GM21529 (cell line): Measurements from ENCODE around the gene PRDM2.

ENCODE experiments used
- ATAC-seq: cut with Tn5 transposase; IDR thresholded peaks from one replicate; pipeline ENCODE4 v1.9.1; 2021; ENCODE audit not compliant: unreplicated experiment

Gene PRDM2

DNA sequence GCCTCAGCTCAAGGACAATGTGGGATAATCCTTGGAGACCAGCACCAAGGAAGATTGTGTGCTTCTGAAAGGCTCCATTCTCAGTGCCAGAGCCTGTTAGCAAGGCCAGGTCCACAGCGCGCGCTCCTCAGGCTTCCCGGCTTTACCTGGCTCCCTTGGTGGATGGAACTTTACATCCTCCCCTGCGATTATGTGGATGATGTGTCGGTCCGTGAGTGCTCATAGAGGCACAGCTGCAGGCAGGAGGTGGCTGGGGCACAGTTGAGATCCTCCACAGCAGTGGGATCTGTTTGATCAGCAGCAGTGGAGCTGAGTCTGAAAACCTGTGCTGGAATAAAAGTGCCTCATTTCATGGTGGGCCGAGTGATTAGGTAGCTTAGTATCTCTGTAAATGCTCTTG lies 62.7 kb downstream of the PRDM2 start:
- no peak for ATAC-seq

DNA sequence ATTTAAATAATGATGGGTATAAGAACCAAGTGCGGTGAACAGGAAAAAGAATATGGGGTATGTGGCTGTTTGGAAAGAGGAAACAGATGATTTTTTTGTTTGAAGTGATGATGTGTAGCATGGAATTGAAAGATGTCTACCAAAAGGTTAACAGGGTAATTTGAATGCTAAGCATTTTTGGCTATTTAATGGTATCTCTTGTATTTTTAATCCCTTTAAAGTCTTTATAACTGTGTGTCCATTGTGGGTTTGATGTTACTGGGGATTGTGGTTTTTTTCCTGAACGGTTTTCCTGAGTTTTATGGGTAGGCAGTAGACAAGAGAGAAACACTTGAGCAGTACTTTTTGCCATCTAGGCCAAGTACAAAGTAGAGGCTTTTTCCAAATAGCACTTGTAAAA lies 63.2 kb downstream of the PRDM2 start:
- no peak for ATAC-seq

GRCh38 chr1:13763991-13764390 lies 64.0 kb downstream of the PRDM2 start:
- no peak for ATAC-seq

DNA sequence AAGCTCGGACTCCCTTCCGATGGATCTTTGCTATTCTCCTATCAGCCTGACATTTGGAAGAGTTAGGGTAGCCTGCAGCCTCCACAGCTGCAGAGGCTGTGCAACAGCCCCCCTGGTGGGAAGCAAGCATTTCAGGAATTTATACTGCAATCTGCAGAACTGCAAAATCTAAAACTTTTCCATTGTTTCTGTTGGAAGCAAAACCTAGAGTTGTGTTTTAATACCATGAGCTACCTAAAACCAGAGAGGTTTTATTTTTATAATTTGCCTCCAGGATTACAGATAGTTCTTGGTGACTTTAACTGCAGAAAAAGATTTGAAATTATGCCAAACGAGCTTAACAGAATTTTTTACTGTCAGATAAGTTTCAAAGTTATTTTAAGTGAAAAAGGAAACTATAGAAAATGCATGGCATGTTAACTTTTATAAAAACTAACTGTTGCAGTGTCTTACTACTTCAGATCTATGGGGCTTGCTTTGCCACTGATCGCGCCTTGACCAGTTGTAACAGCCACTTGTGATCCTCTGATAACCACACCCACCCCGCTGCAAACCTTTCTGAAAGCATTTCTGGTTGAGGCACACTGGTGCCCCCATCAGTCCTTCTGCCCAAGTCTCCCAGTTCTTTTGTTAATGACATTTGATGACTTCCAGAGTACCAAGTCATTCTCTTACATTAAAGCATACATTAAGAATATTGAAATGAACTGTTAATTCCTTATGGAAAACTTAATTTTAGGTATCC lies 64.8 kb downstream of the PRDM2 start:
- no peak for ATAC-seq

DNA sequence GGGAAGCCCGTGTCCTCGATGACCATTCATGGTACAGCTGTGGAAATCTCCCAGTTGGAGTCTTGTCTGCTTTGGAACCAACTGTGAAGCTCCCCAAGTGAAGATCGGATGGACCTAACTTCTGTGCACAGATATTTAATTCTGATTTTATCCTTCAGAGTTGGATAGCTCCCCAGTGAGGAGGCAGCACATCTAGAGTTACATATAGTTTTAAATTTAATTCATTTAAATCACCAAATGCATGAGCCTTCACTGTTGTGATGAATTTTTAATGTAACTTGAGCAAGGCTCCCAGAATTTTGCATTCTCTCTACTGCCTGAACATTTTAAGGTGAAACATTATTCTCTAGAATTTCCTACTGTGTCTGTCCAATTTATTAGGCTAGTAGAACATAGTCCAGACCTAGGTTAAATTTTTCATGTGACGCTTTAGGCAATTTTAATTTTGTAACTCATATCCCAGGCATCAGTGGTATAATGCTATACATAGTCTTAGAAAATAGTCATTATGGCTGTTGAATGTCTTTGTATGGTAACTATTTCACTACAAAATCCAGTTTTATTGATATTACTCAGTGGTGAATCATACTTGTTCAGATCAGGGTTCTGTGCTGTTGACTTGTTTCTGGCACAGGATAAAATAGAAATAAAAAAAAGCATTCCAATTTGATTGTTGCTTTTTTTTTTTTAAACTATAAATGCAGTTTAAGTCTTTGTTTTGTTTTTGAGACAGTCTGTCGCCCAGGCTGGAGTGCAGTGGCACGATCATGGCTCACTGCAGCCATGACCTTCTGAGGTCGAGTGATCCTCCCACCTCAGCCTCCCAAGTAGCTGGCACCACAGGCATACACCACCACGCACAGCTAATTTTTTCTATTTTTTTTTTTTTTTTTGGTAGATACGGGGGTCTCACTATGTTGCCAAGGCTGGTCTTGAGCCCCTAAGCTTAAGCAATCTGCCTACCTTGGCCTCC lies 66.9 kb downstream of the PRDM2 start:
- ATAC-seq: no peak

DNA sequence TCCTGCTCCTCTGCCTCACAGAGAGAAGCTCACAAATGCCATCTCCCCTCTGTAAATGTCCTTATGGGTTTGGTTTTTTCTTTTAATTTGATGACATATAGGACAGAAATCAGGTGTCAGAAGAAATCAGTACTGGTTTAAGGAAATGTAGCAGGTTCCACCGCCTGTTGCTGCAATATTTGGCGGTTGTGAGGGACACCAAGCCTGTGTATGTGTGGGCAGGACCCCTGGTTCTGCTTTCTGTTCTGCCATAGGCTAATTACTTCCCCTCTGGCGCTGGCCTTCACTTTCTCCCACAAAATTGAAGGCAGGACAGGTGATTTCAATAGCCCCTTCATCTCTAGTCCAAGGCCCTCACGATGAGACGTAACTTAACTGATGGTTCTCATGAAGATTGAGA lies 69.2 kb downstream of the PRDM2 start:
- no peak for ATAC-seq

GRCh38 chr1:13769830-13770229 lies 69.8 kb downstream of the PRDM2 start:
- ATAC-seq: no peak

- no peak for ATAC-seq
These were observed 70.8 kb downstream of the PRDM2 start for GRCh38 chr1:13770743-13771142.

- ATAC-seq: no peak
These were observed 71.8 kb downstream of the PRDM2 start for GRCh38 chr1:13771745-13772144.

GRCh38 chr1:13772271-13772670 lies 72.3 kb downstream of the PRDM2 start:
- no peak for ATAC-seq

- no peak for ATAC-seq
These were observed 74.1 kb downstream of the PRDM2 start for GRCh38 chr1:13774121-13774520.

DNA sequence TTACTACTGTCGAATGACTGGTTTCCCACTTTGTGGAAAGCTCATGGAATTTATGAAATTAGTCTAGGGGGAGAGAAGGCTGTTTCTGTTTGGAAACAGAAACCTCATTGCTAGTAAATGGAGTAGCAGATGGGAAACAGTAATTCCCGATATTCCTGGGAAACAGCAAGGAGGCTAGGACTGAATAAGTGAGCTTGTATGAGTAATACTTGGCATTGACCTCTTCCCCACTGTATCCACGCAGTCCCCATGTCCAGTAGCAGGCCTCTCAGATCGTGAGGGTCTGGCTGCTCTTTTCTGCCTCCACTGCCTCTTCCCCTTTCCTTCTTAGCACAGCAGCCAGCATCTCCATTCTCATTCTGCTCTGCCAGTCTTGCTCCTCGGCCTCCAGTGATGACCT lies 75.5 kb downstream of the PRDM2 start:
- no peak for ATAC-seq

- no peak for ATAC-seq
These were observed 75.9 kb downstream of the PRDM2 start for GRCh38 chr1:13775916-13776315.

- no peak for ATAC-seq
These were observed 78.4 kb downstream of the PRDM2 start for GRCh38 chr1:13778431-13778830.

GRCh38 chr1:13779930-13780329 lies 79.9 kb downstream of the PRDM2 start:
- no peak for ATAC-seq

DNA sequence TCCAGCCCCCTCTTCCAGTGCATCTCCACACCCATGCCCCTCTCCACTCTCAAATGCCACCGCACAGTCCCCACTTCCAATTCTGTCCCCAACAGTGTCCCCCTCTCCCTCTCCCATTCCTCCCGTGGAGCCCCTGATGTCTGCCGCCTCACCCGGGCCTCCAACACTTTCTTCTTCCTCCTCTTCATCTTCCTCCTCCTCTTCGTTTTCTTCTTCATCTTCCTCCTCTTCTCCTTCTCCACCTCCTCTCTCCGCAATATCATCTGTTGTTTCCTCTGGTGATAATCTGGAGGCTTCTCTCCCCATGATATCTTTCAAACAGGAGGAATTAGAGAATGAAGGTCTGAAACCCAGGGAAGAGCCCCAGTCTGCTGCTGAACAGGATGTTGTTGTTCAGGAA lies 80.8 kb downstream of the PRDM2 start:
- no peak for ATAC-seq

- no peak for ATAC-seq
These were observed 81.2 kb downstream of the PRDM2 start for GRCh38 chr1:13781228-13781627.

- no peak for ATAC-seq
These were observed 82.1 kb downstream of the PRDM2 start for GRCh38 chr1:13781907-13782633.

DNA sequence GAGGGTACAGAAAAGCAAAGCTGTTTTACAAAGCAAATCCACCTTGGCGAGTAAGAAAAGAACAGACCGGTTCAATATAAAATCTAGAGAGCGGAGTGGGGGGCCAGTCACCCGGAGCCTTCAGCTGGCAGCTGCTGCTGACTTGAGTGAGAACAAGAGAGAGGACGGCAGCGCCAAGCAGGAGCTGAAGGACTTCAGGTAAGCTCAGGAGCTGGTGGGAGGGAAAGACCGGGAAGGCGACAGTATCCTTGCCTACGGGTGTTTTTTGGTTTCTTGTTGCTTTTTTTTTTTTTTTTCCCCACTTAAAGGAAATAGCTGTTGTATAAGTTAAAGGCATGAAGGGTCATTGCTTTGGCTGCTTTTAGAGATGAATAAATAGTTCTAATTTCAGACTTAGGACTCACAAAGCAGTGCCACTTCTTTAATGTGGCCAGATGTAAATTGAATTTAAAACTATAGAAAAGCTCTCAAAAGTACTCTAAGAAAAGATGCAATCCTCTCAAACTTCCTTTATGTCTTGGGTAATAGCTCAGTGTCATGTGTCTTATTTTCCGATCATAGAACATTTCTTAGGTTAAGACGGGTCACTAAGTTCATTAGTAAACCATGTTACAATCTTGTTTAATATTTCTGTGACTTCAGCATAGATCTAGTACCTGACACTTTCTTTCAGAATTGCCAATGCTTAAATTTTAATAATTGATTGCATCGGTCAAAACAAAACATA lies 82.8 kb downstream of the PRDM2 start:
- no peak for ATAC-seq

- ATAC-seq: no peak
These were observed 83.6 kb downstream of the PRDM2 start for GRCh38 chr1:13783551-13783950.

- ATAC-seq: no peak
These were observed 85.0 kb downstream of the PRDM2 start for GRCh38 chr1:13784971-13785370.
